WI38 (cell line): ENCODE measurements around the gene WDFY4.

Source experiments
- H3K4me3 ChIP-seq: 2 replicates; pipeline ENCODE4 v1.5.1; 2011; ENCODE audit warnings: low read depth, mild to moderate bottlenecking, control low read depth, low read length
- TF ChIP-seq, protein P1 (sequence below): IDR thresholded peaks from 2 replicates; pipeline ENCODE4 v1.5.1; 2012; ENCODE audit warnings: low read depth, mild to moderate bottlenecking, control low read depth, low read length

Gene WDFY4

DNA sequence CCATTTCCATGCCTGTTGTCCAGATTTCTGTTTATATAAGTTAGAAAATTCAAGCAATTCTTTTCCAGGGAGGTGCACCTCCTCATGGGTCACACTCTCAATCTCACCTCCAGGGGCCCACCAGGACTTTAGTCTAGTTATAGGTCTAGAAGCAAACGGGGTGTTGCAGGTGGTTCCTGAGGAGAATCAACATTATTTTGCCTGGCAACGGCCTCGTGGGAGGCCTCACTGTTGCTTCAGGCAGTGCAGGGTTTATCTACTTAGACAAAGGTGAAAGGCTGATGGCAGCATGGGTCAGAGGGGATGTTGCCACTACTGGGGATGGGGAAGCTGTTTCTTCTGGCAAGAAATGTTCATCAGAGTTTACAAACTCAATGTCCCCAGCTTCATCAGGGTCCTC, 311.7 kb downstream of the WDFY4 start:
- TF ChIP-seq, protein P1, sequence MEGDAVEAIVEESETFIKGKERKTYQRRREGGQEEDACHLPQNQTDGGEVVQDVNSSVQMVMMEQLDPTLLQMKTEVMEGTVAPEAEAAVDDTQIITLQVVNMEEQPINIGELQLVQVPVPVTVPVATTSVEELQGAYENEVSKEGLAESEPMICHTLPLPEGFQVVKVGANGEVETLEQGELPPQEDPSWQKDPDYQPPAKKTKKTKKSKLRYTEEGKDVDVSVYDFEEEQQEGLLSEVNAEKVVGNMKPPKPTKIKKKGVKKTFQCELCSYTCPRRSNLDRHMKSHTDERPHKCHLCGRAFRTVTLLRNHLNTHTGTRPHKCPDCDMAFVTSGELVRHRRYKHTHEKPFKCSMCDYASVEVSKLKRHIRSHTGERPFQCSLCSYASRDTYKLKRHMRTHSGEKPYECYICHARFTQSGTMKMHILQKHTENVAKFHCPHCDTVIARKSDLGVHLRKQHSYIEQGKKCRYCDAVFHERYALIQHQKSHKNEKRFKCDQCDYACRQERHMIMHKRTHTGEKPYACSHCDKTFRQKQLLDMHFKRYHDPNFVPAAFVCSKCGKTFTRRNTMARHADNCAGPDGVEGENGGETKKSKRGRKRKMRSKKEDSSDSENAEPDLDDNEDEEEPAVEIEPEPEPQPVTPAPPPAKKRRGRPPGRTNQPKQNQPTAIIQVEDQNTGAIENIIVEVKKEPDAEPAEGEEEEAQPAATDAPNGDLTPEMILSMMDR = no peak

DNA sequence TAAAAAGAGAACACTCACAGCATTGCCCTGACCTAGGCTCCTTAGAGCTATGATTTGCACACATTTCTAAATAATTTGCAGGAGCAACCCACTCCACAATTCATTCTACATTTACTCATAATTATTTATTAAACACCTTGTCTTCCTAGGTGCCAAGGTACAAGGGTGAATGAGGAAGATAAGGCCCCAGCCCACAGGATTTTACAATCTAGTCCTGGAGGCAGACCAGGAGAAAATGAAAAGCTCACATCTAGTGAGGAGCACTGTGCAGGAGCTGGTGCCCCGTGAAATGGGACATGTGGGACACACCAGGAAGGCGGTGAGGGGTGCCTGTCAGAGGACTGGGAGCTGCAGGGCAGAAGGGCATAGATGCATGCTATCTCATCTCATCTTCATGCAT, 314.7 kb downstream of the WDFY4 start:
- TF ChIP-seq, protein P1 = no peak
- H3K4me3 ChIP-seq = no peak overlapping the region

More for the DNA sequence above, 311.7 kb downstream of the WDFY4 start:
- H3K4me3 ChIP-seq = no peak overlapping the region

DNA sequence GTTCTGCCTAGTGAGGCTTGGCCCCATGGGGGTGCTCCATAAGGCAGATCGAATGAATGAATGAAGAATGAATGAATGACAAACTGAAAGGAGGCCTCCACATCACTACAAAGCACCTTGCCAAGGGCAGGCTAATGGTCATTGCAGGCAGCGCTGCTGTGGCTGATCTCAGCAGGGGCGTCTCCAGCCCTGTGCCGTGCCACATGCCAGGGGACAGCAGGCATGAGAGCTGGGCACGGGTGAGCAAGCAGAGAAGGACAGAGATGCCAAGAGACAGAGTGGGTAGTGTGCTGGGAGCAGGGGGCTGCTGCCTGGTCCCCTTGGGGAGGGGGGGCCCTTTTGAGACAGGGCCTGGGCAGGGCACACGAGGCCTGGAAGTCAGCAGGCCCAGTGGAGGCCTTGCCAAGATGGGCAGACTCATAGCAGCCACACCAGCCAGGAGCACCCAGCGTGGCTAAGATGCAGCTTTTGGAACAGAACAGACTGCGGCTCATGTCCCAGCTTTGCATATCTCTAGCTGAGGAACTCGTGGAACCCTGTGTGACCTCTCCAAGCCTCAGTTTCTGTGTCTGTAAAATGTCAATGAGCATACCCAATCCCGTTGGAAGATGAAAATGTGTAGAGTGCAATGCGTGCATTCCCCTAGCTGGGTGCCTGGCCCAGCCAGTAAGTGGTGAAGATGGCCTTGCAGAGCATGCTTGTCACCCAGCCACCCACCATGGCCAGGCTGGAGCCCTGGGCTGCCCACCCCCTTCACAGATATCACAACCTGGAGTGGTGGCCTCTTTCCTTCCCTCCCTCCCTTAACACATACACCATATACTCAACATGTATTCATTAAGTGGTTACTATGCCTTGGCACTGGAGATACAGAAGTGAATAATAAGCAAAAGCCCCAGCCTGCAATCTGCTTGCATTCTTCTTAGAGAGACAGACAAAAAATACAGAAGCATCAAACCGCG, 316.0 kb downstream of the WDFY4 start:
- TF ChIP-seq, protein P1 = no peak
- H3K4me3 ChIP-seq = no peak overlapping the region

DNA sequence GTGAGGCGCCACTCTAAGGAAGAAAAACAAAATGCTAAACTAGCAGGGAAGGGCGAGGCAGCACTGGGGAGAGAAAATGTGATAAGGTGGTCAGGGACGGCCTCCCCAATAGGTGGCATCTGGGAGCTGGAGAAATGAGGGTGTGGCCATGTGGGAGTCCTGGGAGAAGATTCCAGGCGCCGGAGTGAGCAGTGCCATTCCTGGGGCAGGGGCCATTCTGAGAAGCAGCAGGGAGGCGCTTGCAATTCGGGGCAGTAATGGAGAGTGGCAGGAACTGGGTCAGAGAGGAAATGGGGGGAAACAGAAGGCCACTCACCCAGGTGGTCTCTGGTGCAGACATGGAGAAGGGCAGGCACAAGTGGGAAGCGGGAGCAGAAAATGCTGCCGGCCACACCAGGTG, 316.7 kb downstream of the WDFY4 start:
- no peak overlapping the region for H3K4me3 ChIP-seq
- TF ChIP-seq, protein P1 = no peak

DNA sequence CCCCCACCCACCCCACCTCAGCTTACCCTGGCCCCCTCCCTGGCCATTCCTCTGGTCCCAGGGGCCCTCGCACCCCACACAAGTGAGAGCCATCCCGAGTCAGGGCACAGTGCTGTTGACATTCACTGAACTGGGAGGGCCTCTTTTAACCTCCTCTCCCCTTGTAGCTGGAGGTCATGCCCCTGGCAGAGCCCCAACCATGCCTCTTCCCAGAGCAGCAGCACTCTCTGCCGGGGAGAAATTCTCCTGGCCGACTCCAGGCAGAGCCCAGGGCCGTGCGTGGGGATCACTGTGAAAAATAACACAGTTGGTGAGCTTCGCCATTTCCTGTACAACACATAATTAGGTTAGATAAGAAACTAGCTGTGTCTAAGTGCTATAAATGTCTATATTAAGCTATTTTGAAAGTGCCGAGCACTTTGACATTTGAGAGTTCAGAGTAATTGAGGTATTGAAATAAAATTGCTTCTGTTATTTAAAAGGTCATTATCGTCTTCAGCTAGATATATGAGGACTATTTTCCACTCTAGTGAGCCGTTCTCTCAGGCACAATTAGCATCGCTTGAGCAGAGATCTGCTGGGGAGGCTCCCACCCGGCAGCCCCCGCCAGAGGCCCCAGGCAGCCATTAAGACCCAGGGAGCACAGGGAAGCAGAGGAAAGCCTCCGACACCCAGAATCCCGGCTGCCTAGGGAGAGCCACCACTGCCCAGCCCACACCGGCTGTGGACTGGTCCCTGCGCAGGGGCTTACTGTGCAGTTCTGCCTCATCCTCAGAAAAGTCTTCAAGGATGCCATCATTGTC, 317.4 kb downstream of the WDFY4 start:
- TF ChIP-seq, protein P1 = no peak
- H3K4me3 ChIP-seq = no peak overlapping the region

DNA sequence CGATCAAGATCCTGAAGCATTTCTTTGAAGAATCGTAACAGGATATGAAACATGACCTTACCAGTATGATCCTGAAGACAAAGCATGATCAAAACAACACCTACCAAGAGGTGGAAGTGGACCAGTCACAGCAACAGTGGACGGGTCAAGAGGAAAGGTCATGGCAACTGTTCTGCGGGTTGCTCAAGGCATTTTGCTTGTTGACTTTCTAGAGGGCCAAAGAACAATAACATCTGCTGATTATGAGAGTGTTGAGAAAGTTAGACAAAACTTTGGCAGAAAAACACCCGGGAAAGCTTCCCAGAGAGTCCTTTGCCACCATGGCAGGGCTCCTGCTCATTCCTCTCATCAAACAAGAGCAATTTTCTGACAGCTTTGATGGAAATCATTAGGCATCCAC, 320.6 kb downstream of the WDFY4 start:
- H3K4me3 ChIP-seq = no peak overlapping the region
- TF ChIP-seq, protein P1 = no peak
